Activated CD8-positive, alpha-beta T cell treated with anti-CD3 and anti-CD28 coated beads for 36 hours (primary cell): Measurements from ENCODE around the gene HERC4. TPM values are rescaled to one million over a fixed set of nuclear protein-coding genes. Genes with fewer than 3 reads are reported as not detected.
"Not testable (repeated sequence)": the region's sequence is repeated elsewhere in the genome, so short reads cannot be mapped to it uniquely, and the experiment has no call there.

Experiments
- ATAC-seq: fragments of 200-7000 bp; cut with Tn5 transposase; one replicate; pipeline ENCODE4 v1.10.0; 2021; ENCODE audit warnings: mild to moderate bottlenecking, moderate library complexity
- CTCF ChIA-PET: fragments of 350-600 bp; sonication (Branson Sonifier 250); formaldehyde crosslinking; loops from one replicate; lab custom pipeline; 2021; ENCODE audit warnings: antibody characterized with exemption; lab: Charles Lee
- POLR2A ChIA-PET: fragments of 350-600 bp; sonication (Branson Sonifier 250); formaldehyde crosslinking; loops from one replicate; lab custom pipeline; 2021; ENCODE audit warnings: antibody characterized with exemption; lab: Charles Lee
- DNase-seq: peaks from one replicate; pipeline ENCODE4 v3.0.0-alpha.2; 2020
- H3K27ac Mint-ChIP-seq: one replicate; pipeline ENCODE4 v1.8.0; 2021; ENCODE audit warnings: mild to moderate bottlenecking, mixed read lengths
- H3K27me3 Mint-ChIP-seq: one replicate; pipeline ENCODE4 v1.8.0; 2021; ENCODE audit warnings: mixed read lengths
- H3K36me3 Mint-ChIP-seq: one replicate; pipeline ENCODE4 v1.8.0; 2021; ENCODE audit warnings: low read depth, mixed read lengths
- H3K4me1 Mint-ChIP-seq: one replicate; pipeline ENCODE4 v1.8.0; 2021; ENCODE audit warnings: low read depth, mixed read lengths
- H3K4me3 Mint-ChIP-seq: one replicate; pipeline ENCODE4 v1.8.0; 2021; ENCODE audit warnings: mild to moderate bottlenecking, moderate library complexity, mixed read lengths
- H3K9me3 Mint-ChIP-seq: one replicate; pipeline ENCODE4 v1.8.0; 2021; ENCODE audit warnings: mixed read lengths
- intact Hi-C: fragments of 100-400 bp; cut with micrococcal nuclease; formaldehyde crosslinking; loops from one replicate; pipeline ENCODE4 v1.10.0; 2022
- total RNA-seq, 2 experiments: library from RNA; stranded (reverse); gene quantifications; one replicate each; pipeline ENCODE4 v1.2.3, GENCODE V29; 2021
- TF ChIP-seq, protein P1 (sequence below): fragments of 200-600 bp; IDR thresholded peaks from one replicate; pipeline ENCODE4 v1.8.0; 2022; ENCODE audit warnings: antibody characterized with exemption, mild to moderate bottlenecking

The HERC4 gene
- total RNA-seq, 2 experiments from 2014 or later, result 59.3 to 59.6 TPM

GRCh38 chr10:68081916-68082315 is 6.8 kb upstream of the HERC4 start:
- Mint-ChIP-seq H3K9me3 (no peaks in the 10 kb centered on the region), H3K4me3 (no peak overlapping the region), H3K4me1 (no peaks in the 10 kb centered on the region), H3K36me3 (no peaks in the 10 kb centered on the region), H3K27me3 (peaks cover 7% of the 10 kb centered on the region), H3K27ac (no peak overlapping the region)
- intact Hi-C loops, result no loop called here
- CTCF ChIA-PET, result no interaction called here
- TF ChIP-seq, protein P1, sequence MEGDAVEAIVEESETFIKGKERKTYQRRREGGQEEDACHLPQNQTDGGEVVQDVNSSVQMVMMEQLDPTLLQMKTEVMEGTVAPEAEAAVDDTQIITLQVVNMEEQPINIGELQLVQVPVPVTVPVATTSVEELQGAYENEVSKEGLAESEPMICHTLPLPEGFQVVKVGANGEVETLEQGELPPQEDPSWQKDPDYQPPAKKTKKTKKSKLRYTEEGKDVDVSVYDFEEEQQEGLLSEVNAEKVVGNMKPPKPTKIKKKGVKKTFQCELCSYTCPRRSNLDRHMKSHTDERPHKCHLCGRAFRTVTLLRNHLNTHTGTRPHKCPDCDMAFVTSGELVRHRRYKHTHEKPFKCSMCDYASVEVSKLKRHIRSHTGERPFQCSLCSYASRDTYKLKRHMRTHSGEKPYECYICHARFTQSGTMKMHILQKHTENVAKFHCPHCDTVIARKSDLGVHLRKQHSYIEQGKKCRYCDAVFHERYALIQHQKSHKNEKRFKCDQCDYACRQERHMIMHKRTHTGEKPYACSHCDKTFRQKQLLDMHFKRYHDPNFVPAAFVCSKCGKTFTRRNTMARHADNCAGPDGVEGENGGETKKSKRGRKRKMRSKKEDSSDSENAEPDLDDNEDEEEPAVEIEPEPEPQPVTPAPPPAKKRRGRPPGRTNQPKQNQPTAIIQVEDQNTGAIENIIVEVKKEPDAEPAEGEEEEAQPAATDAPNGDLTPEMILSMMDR, result no peak
- ATAC-seq (no peak), DNase-seq (no peak)
- POLR2A ChIA-PET, result no interaction called here

- ChIA-PET POLR2A (no interaction called here), CTCF (no interaction called here)
- DNase-seq (no peak), ATAC-seq (no peak)
- no peak overlapping the region for H3K27ac Mint-ChIP-seq
- H3K36me3 Mint-ChIP-seq, result no peaks in the 10 kb centered on the region
- TF ChIP-seq, protein P1, result no peak
- no peaks in the 10 kb centered on the region for H3K4me1 Mint-ChIP-seq
- no peak overlapping the region for H3K4me3 Mint-ChIP-seq
- no peaks in the 10 kb centered on the region for H3K9me3 Mint-ChIP-seq
- intact Hi-C loops, result no loop called here
- peaks cover 3% of the 10 kb centered on the region for H3K27me3 Mint-ChIP-seq
These were observed 5.9 kb upstream of the HERC4 start for GRCh38 chr10:68080853-68081431.

GRCh38 chr10:68079434-68079833 is 4.4 kb upstream of the HERC4 start:
- Mint-ChIP-seq H3K27me3 (peaks cover 3% of the 10 kb centered on the region), H3K9me3 (peaks cover 2% of the 10 kb centered on the region), H3K4me1 (peaks cover 5% of the 10 kb centered on the region), H3K36me3 (no peaks in the 10 kb centered on the region), H3K27ac (no peak overlapping the region), H3K4me3 (no peak overlapping the region)
- CTCF ChIA-PET, result no interaction called here
- DNase-seq (no peak), ATAC-seq (no peak)
- intact Hi-C loops, result no loop called here
- TF ChIP-seq, protein P1, result no peak
- POLR2A ChIA-PET, result no interaction called here

GRCh38 chr10:68077026-68077425 is 1.9 kb upstream of the HERC4 start:
- CTCF ChIA-PET, result no interaction called here
- H3K27me3 Mint-ChIP-seq, result no peaks in the 10 kb centered on the region
- intact Hi-C loops, result no loop called here
- no peak for DNase-seq
- H3K9me3 Mint-ChIP-seq, result peaks cover 2% of the 10 kb centered on the region
- TF ChIP-seq, protein P1, result no peak
- peaks cover 14% of the 10 kb centered on the region for H3K4me1 Mint-ChIP-seq
- no peak overlapping the region for H3K4me3 Mint-ChIP-seq
- H3K36me3 Mint-ChIP-seq, result peaks cover 14% of the 10 kb centered on the region
- H3K27ac Mint-ChIP-seq, result no peak overlapping the region
- no peak for ATAC-seq
- POLR2A ChIA-PET, result no interaction called here

- POLR2A ChIA-PET, result interaction anchor here (0.8 to 1.0 kb wide), 2 partner anchors 27 to 256 kb away, joined by 3 to 4 read pairs; partner anchors contain the start of gene HNRNPH3
- intact Hi-C loops, H3K9me3 Mint-ChIP-seq, H3K27me3 Mint-ChIP-seq, H3K27ac Mint-ChIP-seq, DNase-seq, CTCF ChIA-PET, H3K4me3 Mint-ChIP-seq, ATAC-seq: not testable (repeated sequence)
- H3K4me1 Mint-ChIP-seq, result peaks cover 23% of the 10 kb centered on the region
- peaks cover 22% of the 10 kb centered on the region for H3K36me3 Mint-ChIP-seq
These were observed 998 bp upstream of the HERC4 start for GRCh38 chr10:68076081-68076480.
